ENCODE measurements around the gene DEPDC7.

The DEPDC7 gene

GRCh38 chr11:33052231-33052630 is 36.6 kb downstream of the DEPDC7 start:
- H3K27ac ChIP-seq: no peak overlapping the region
- DNase-seq (ENCODE audit: low spot score): no peak
- TF ChIP-seq CTCF (conservative IDR thresholded peaks at IDR 0.05; ENCODE audit: low read depth): no peak
- ChIA-PET POLR2A (ENCODE audit: low non-redundant PET) (no interaction called here), CTCF (interaction anchor here (0.7 kb wide), 2 partner anchors 462 to 1248 kb away, joined by 5 read pairs; no protein-coding TSS in a partner anchor)

DNA sequence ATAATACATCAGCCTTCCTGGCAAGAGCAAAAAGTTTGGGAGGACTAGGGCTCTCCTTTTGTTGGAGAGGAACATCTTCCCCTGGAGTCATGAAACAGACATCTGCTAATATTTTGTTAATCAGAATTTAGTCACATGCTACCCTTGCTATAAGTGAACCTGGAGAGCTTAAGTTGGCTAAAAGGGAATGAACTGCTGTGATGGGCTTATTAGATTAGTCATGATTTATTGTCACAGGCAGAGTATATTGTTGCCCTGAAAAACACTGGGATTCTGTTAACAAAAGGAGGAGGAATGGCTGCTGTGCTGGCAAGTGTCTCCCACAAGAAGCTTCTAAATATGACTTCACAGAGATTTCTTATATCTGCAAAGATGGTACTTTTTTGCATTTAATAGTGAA is 39.7 kb downstream of the DEPDC7 start:
- no peak overlapping the region for H3K27ac ChIP-seq
- DNase-seq (ENCODE audit: low spot score): no peak
- ChIA-PET POLR2A (ENCODE audit: low non-redundant PET) (no interaction called here), CTCF (interaction anchor here (0.6 to 1.4 kb wide), 2 partner anchors 10 to 1001 kb away, joined by 3 to 5 read pairs; no protein-coding TSS in a partner anchor)
- no peak for TF ChIP-seq CTCF (conservative IDR thresholded peaks at IDR 0.05; ENCODE audit: low read depth)

GRCh38 chr11:33057284-33057683 is 41.6 kb downstream of the DEPDC7 start:
- ChIA-PET POLR2A (ENCODE audit: low non-redundant PET) (no interaction called here), CTCF (interaction anchor here (0.6 kb wide), 1 partner anchor 8 kb away, joined by 4 read pairs; no protein-coding TSS in a partner anchor)
- H3K27ac ChIP-seq: no peak overlapping the region
- TF ChIP-seq CTCF (conservative IDR thresholded peaks at IDR 0.05; ENCODE audit: low read depth): no peak
- DNase-seq (ENCODE audit: low spot score): no peak

DNA sequence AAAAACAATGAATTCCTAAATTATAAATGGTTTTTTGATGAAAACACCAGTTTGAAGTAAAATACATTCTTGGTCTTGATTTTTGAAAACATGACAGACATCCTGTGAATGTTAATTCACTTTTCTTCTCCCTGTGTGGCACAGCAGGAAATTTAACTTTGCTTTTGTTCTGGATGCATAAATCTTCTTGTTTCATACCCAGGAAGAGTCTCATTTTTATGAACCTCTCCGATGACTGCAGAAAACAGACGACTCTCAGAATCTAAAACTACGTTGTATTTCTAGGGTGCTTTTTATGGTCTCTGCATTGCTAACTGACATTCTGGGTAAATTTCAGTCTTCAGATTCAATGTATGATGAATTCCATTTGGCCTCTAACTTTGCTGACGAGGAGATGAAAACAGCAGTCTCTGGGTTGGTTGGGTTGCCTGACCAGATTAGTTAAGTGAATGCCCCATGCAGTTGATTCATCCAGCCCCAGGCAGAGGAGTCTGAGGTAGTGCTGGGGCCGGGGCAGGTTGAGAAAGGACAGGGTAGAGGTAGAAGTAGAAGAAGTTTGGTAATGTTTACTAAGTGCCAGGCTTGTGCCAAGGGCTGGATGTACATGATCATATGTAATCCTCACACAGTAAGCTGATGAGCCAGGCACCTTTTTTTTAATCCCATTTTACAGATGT is 43.8 kb downstream of the DEPDC7 start:
- no peak for TF ChIP-seq CTCF (conservative IDR thresholded peaks at IDR 0.05; ENCODE audit: low read depth)
- POLR2A ChIA-PET (ENCODE audit: low non-redundant PET): no interaction called here
- H3K27ac ChIP-seq: peak overlapping the region; percentile 97
- DNase-seq (ENCODE audit: low spot score): peak; percentile 52
- CTCF ChIA-PET: interaction anchor here (0.6 kb wide), 1 partner anchor 235 kb away, joined by 3 read pairs; no protein-coding TSS in a partner anchor

GRCh38 chr11:33060271-33060670 is 44.6 kb downstream of the DEPDC7 start:
- CTCF ChIA-PET: interaction anchor here (0.6 to 0.7 kb wide), 3 partner anchors 230 to 651 kb away, joined by 3 read pairs; no protein-coding TSS in a partner anchor
- POLR2A ChIA-PET (ENCODE audit: low non-redundant PET): no interaction called here
- no peak for TF ChIP-seq CTCF (conservative IDR thresholded peaks at IDR 0.05; ENCODE audit: low read depth)
- DNase-seq (ENCODE audit: low spot score): no peak
- H3K27ac ChIP-seq: peak overlapping the region; percentile 97

- POLR2A ChIA-PET (ENCODE audit: low non-redundant PET): no interaction called here
- H3K27ac ChIP-seq: peak overlapping the region; percentile 97
- DNase-seq (ENCODE audit: low spot score): peak; percentile 30
- no peak for TF ChIP-seq CTCF (conservative IDR thresholded peaks at IDR 0.05; ENCODE audit: low read depth)
- CTCF ChIA-PET: interaction anchor here (0.6 to 0.7 kb wide), 2 partner anchors 11 to 198 kb away, joined by 3 read pairs; no protein-coding TSS in a partner anchor
Observed at GRCh38 chr11:33062137-33062536, 46.5 kb downstream of the DEPDC7 start.
